AG04450 (cell line): ENCODE data around the gene SLC30A7. TPM values are rescaled to one million over a fixed set of nuclear protein-coding genes. Genes with fewer than 3 reads are reported as not detected.
A peak's percentile ranks its signal among the peaks of the same experiment; 100 is the strongest.
"Not testable (repeated sequence)": the region's sequence is repeated elsewhere in the genome, so short reads cannot be mapped to it uniquely, and the experiment has no call there.

Experiments
- CTCF ChIA-PET: fragments of 300-600, 350-600 bp; formaldehyde crosslinking; extraction: SDS; loops from one replicate; lab custom pipeline; 2022; ENCODE audit warnings: antibody characterized with exemption, inconsistent platforms; lab: Charles Lee
- POLR2A ChIA-PET: fragments of 350-600 bp; formaldehyde crosslinking; extraction: SDS; loops from one replicate; lab custom pipeline; 2021; ENCODE audit warnings: antibody characterized with exemption, inconsistent platforms; lab: Yijun Ruan, JAX
- DNase-seq: peaks from one replicate; pipeline ENCODE4 v3.0.0-alpha.2; 2011; ENCODE audit warnings: low read depth, low spot score
- H3K27ac ChIP-seq: one replicate; pipeline ENCODE4 v1.5.1; 2012; ENCODE audit warnings: low read depth, low read length, control low read depth
- H3K27me3 ChIP-seq: one replicate; pipeline ENCODE4 v1.6.0; 2012; ENCODE audit warnings: low read length; ENCODE audit not compliant: control insufficient read depth, insufficient read depth
- H3K4me3 ChIP-seq: 2 replicates; pipeline ENCODE4 v1.5.1; 2011; ENCODE audit warnings: mild to moderate bottlenecking, low read depth, low read length, control low read depth
- H3K9me3 ChIP-seq: 2 replicates; pipeline ENCODE4 v1.5.1; 2012; ENCODE audit warnings: low read length; ENCODE audit not compliant: control insufficient read depth, insufficient read depth
- polyA plus RNA-seq: library from polyadenylated mRNA; depleted of rRNA; stranded (reverse); fragments of >200 nt; gene quantifications from 2 replicates; pipeline ENCODE4 v1.2.3, GENCODE V29; 2011
- TF ChIP-seq, protein P1 (sequence below): IDR thresholded peaks from 2 replicates; pipeline ENCODE4 v1.5.1; 2011; ENCODE audit warnings: low read depth, low read length, control low read depth, inconsistent platforms

SLC30A7 gene
- polyA plus RNA-seq, 1 experiment: 15.1 TPM

DNA sequence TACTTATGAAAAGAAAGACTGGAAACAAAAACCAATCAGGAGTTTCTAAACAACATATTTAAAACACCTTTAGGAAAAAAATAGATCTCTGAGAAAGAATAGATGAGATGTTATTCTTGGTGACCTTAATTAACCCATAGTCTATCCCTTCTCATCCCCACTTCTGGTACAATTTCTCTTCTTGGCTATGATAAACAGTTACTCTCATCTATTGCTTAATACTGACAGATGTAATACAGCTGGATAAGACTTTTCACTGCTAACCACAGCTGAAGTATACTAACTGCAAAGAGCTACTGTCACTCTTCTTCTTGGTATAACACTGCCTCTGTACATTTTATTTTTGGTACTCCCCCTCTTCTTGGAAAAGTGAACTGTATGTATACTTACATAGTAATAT, 16.5 kb upstream of the SLC30A7 start:
- ChIA-PET CTCF (interaction anchor here (1.1 to 3.0 kb wide), 5 partner anchors 11 to 478 kb away, joined by 3 to 16 read pairs (median 6); no protein-coding TSS in a partner anchor), POLR2A (no interaction called here)
- Histone ChIP-seq H3K27ac (no peak overlapping the region), H3K9me3 (no peaks in the 10 kb centered on the region), H3K4me3 (no peak overlapping the region), H3K27me3 (no peaks in the 10 kb centered on the region)
- no peak for DNase-seq
- TF ChIP-seq, protein P1, sequence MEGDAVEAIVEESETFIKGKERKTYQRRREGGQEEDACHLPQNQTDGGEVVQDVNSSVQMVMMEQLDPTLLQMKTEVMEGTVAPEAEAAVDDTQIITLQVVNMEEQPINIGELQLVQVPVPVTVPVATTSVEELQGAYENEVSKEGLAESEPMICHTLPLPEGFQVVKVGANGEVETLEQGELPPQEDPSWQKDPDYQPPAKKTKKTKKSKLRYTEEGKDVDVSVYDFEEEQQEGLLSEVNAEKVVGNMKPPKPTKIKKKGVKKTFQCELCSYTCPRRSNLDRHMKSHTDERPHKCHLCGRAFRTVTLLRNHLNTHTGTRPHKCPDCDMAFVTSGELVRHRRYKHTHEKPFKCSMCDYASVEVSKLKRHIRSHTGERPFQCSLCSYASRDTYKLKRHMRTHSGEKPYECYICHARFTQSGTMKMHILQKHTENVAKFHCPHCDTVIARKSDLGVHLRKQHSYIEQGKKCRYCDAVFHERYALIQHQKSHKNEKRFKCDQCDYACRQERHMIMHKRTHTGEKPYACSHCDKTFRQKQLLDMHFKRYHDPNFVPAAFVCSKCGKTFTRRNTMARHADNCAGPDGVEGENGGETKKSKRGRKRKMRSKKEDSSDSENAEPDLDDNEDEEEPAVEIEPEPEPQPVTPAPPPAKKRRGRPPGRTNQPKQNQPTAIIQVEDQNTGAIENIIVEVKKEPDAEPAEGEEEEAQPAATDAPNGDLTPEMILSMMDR: no peak

DNA sequence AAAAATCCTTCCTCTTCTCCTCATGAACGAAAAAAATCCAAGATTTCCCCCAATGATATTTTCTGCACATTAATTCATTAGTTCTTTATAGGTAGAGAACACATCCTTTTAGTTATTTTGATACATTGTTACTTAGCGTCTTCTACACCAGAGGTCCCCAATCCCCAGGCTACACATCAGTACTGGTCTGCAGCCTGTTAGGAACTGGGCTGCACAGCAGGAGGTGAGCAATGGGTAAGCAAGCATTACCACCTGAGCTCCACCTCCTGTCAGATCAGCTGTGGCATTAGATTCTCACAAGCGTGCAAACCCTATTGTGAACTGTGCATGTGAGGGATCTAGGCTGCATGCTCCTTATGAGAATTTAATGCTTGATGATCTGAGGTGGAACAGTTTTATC, 14.2 kb upstream of the SLC30A7 start:
- Histone ChIP-seq H3K4me3 (no peak overlapping the region), H3K9me3 (no peaks in the 10 kb centered on the region), H3K27me3 (no peaks in the 10 kb centered on the region), H3K27ac (no peak overlapping the region)
- TF ChIP-seq, protein P1: no peak
- DNase-seq: no peak
- CTCF ChIA-PET: interaction anchor here (1.3 to 3.0 kb wide), 3 partner anchors 13 to 426 kb away, joined by 3 to 16 read pairs (median 8); no protein-coding TSS in a partner anchor
- POLR2A ChIA-PET: no interaction called here

DNA sequence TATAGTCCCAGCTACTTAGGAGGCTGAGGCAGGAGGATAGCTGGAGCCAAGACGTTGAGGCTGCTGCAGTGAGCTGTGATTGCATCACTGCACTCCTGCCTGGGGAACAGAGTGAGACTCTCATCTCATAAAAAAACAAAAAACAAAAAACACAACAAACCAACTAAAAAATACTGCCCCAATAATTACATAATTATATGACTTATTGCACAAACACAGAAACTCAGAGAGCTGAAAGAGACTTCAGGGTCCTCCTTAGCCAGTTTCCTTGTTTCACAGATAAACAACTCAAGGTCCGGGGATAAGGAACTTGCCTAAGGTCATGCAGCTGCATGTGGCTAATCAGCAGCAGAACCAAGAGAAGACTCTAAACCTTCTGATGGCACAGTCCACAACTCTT, 13.2 kb upstream of the SLC30A7 start:
- ChIA-PET CTCF (interaction anchor here (0.7 to 1.9 kb wide), 6 partner anchors 14 to 428 kb away, joined by 3 to 6 read pairs (median 4); no protein-coding TSS in a partner anchor), POLR2A (no interaction called here)
- H3K27ac ChIP-seq: no peak overlapping the region
- no peak overlapping the region for H3K4me3 ChIP-seq
- no peak for DNase-seq
- H3K9me3 ChIP-seq: no peaks in the 10 kb centered on the region
- TF ChIP-seq, protein P1: no peak
- no peaks in the 10 kb centered on the region for H3K27me3 ChIP-seq

DNA sequence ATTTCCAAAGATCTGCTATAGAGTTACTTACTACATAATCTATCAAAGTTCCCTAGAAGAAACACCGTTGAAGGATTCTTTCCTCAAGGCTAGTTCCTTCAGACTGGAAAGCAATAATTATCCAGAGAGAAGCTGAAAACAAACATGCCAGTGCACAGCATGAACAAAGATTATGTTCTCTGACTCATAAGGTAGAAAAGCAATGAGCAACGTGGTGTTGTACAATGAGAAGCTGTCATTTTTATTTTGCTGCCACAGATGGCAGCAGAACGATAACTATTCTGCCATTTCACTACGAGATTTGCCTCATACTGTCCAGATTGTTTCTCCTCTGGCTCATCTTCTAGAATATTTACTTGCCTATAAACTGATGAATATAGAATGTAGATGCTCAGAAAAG, 11.9 kb upstream of the SLC30A7 start:
- POLR2A ChIA-PET: interaction anchor here (1.0 kb wide), 1 partner anchor 11 kb away, joined by 6 read pairs; the partner anchor contains the start of gene EXTL2

DNA sequence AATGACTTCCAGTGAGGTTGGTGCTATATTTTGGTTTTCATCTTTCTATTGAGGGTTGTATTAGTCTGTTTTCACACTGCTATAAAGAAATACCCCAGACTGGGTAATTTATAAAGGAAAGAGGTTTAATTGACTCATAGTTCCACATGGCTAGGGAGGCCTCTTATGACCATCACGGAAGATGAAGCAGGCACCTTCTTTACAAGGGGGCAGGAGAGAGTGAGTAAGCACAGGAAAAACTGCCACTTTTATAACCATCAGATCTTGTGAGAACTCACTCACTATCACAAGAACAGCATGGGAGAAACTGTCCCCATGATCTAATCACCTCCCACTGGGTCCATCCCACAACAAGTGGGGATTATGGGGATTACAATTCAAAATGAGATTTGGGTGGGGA, 6.9 kb upstream of the SLC30A7 start:
- H3K4me3 ChIP-seq, H3K27me3 ChIP-seq, POLR2A ChIA-PET, H3K27ac ChIP-seq, DNase-seq, CTCF ChIA-PET: not testable (repeated sequence)
- H3K9me3 ChIP-seq: peaks cover 10% of the 10 kb centered on the region; the same call in 1 of the 2 replicates

More for the DNA sequence above, 11.9 kb upstream of the SLC30A7 start:
- CTCF ChIA-PET: interaction anchor here (1.6 to 1.9 kb wide), 2 partner anchors 404 to 429 kb away, joined by 5 to 6 read pairs; no protein-coding TSS in a partner anchor
- Histone ChIP-seq H3K4me3 (no peak overlapping the region), H3K27me3 (no peaks in the 10 kb centered on the region), H3K9me3 (no peaks in the 10 kb centered on the region), H3K27ac (no peak overlapping the region)
- DNase-seq: no peak
- TF ChIP-seq, protein P1: 0 out of 2 replicates have a peak, but pooled peaks have one; percentile 7

DNA sequence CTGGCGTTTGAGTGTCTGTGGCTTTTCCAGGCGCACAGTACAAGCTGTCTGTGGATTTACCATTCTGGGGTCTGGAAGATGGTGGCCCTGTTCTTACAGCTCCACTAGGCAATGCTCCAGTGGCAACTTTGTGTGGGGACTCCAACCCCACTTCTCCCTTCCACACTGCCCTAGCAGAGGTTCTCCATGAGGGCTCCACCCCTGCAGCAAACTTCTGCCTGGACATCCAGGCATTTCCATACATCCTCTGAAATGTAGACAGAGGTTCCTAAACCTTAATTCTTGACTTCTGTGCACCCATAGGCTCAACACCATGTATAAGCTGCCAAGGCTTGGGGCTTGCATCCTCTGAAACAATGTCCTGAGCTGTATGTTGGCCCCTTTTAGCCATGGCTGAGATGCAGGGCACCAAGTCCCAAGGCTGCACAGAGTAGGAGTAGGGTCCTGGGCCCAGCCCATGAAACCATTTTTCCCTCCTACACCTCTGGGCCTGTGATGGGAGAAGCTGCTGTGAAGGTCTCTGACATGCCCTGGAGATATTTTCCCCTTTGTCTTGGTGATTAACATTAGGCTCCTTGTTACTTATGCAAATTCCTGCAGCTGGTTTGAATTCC, 5.9 kb upstream of the SLC30A7 start:
- CTCF ChIA-PET: interaction anchor here (1.0 to 2.0 kb wide), 2 partner anchors 21 to 426 kb away, joined by 4 to 5 read pairs; no protein-coding TSS in a partner anchor
- H3K27ac ChIP-seq, POLR2A ChIA-PET, H3K4me3 ChIP-seq, DNase-seq, H3K27me3 ChIP-seq: not testable (repeated sequence)
- peaks cover 10% of the 10 kb centered on the region; the same call in 1 of the 2 replicates for H3K9me3 ChIP-seq
